ENCODE measurements around the gene ATAD1.
A peak's percentile ranks its signal among the peaks of the same experiment; 100 is the strongest.
"Not testable (repeated sequence)": the region's sequence is repeated elsewhere in the genome, so short reads cannot be mapped to it uniquely, and the experiment has no call there.

The ATAD1 gene

GRCh38 chr10:87852089-87852488, 34.1 kb upstream of the ATAD1 start:
- no peak overlapping the region for H3K4me3 ChIP-seq (replicated peaks; ENCODE audit: low read depth, low read length)
- TF ChIP-seq, protein P1, sequence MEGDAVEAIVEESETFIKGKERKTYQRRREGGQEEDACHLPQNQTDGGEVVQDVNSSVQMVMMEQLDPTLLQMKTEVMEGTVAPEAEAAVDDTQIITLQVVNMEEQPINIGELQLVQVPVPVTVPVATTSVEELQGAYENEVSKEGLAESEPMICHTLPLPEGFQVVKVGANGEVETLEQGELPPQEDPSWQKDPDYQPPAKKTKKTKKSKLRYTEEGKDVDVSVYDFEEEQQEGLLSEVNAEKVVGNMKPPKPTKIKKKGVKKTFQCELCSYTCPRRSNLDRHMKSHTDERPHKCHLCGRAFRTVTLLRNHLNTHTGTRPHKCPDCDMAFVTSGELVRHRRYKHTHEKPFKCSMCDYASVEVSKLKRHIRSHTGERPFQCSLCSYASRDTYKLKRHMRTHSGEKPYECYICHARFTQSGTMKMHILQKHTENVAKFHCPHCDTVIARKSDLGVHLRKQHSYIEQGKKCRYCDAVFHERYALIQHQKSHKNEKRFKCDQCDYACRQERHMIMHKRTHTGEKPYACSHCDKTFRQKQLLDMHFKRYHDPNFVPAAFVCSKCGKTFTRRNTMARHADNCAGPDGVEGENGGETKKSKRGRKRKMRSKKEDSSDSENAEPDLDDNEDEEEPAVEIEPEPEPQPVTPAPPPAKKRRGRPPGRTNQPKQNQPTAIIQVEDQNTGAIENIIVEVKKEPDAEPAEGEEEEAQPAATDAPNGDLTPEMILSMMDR (IDR thresholded peaks at IDR 0.05; ENCODE audit: low read length, missing control alignments): no peak
- DNase-seq (ENCODE audit: low read depth): no peak

- peak; percentile 81 for DNase-seq (ENCODE audit: low read depth)
- TF ChIP-seq, protein P1 (IDR thresholded peaks at IDR 0.05; ENCODE audit: low read length, missing control alignments): peak; percentile 82
- H3K4me3 ChIP-seq (replicated peaks; ENCODE audit: low read depth, low read length): no peak overlapping the region
Observed at GRCh38 chr10:87850742-87851205, 32.7 kb upstream of the ATAD1 start.

GRCh38 chr10:87849001-87849400, 31.0 kb upstream of the ATAD1 start:
- TF ChIP-seq, protein P1 (IDR thresholded peaks at IDR 0.05; ENCODE audit: low read length, missing control alignments): no peak
- no peak for DNase-seq (ENCODE audit: low read depth)

DNA sequence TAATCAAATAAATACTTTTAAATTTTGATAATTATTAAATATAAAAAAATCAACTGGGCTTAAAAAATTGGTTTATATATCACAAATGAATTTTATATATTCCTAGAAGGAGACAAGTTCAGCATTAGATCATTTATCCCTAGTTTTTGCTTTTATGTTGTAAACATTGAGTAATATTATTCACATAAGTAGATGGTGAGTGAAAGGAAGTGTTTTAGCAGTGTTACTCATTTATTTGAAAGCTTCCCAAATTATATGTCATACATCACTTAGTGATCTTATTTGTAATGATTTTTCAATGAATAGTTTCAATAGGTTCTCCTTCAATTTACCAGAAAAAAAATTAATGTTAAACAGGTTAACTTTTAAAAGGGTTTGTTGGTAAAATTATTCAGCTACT, 29.5 kb upstream of the ATAD1 start:
- no peak for DNase-seq (ENCODE audit: low read depth)
- TF ChIP-seq, protein P1 (IDR thresholded peaks at IDR 0.05; ENCODE audit: low read length, missing control alignments): no peak
- no peak overlapping the region for H3K4me3 ChIP-seq (replicated peaks; ENCODE audit: low read depth, low read length)

More at GRCh38 chr10:87849001-87849400, 31.0 kb upstream of the ATAD1 start:
- no peak overlapping the region for H3K4me3 ChIP-seq (replicated peaks; ENCODE audit: low read depth, low read length)

DNA sequence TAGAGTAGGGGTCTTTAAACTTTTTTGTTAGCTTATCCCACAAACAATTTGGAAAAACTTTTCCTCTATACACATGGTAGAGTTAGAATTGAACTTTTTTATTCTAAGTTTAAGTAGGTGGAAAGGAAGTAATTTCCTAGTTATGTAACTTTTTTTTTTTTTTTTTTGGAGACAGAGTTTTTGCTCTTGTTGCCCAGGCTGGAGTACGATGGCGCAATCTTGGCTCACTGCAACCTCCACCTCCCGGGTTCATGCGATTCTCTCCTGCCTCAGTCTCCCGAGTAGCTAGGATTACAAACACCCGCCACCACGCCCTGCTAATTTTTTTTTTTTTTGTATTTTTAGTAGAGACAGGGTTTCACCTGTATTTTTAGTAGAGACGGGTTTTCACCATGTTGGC, 28.7 kb upstream of the ATAD1 start:
- H3K4me3 ChIP-seq (replicated peaks; ENCODE audit: low read depth, low read length); DNase-seq (ENCODE audit: low read depth): not testable (repeated sequence)

GRCh38 chr10:87846023-87846422, 28.0 kb upstream of the ATAD1 start:
- DNase-seq (ENCODE audit: low read depth): peak; percentile 88
- TF ChIP-seq, protein P1 (IDR thresholded peaks at IDR 0.05; ENCODE audit: low read length, missing control alignments): no peak
- no peak overlapping the region for H3K4me3 ChIP-seq (replicated peaks; ENCODE audit: low read depth, low read length)

- DNase-seq (ENCODE audit: low read depth): no peak
- TF ChIP-seq, protein P1 (IDR thresholded peaks at IDR 0.05; ENCODE audit: low read length, missing control alignments): no peak
- no peak overlapping the region for H3K4me3 ChIP-seq (replicated peaks; ENCODE audit: low read depth, low read length)
Observed at GRCh38 chr10:87845624-87845998, 27.6 kb upstream of the ATAD1 start.

All from fibroblast of pulmonary artery (primary cell).